Spleen (tissue), 11 donors: Measurements from ENCODE around the gene RSPH10B2. TPM values are rescaled to one million over a fixed set of nuclear protein-coding genes. Genes with fewer than 3 reads are reported as not detected.
"Not testable (repeated sequence)": the region's sequence is repeated elsewhere in the genome, so short reads cannot be mapped to it uniquely, and the experiment has no call there.

Experiments used
- DNase-seq: peaks from one replicate; pipeline ENCODE4 v3.0.0-alpha.2; 2020
- H3K27ac ChIP-seq, 8 donors: fragments of 200-600 bp; sonication (generic) in 7 of 8; 1 replicate in 4 of 8; 2 replicates in 4 of 8; pipeline versions ENCODE4 v1.5.0 to v1.8.0; 2016 to 2021; ENCODE audit warnings: inconsistent platforms in 4 of 8, mild to moderate bottlenecking in 4 of 8, moderate library complexity in 1 of 8
- H3K27me3 ChIP-seq, 7 donors: fragments of 200-600 bp; sonication (generic) in 6 of 7; replicated peaks in 1 of 7; 1 replicate in 4 of 7; 2 replicates in 3 of 7; pipeline versions ENCODE4 v1.5.0 to v1.8.0; 2016 to 2021; ENCODE audit warnings: inconsistent platforms in 3 of 7, mild to moderate bottlenecking in 1 of 7
- H3K36me3 ChIP-seq, 6 donors: fragments of 200-600 bp; sonication (generic) in 5 of 6; 1 replicate in 4 of 6; 2 replicates in 2 of 6; pipeline versions ENCODE4 v1.5.0 to v1.8.0; 2016 to 2021; ENCODE audit warnings: inconsistent platforms in 2 of 6
- H3K4me1 ChIP-seq, 6 donors: fragments of 200-600 bp; sonication (generic) in 5 of 6; 1 replicate in 3 of 6; 2 replicates in 3 of 6; pipeline versions ENCODE4 v1.5.0 to v1.8.0; 2016 to 2021; ENCODE audit warnings: inconsistent platforms in 3 of 6
- H3K4me3 ChIP-seq, 8 donors: fragments of 200-600 bp; sonication (generic) in 7 of 8; 1 replicate in 4 of 8; 2 replicates in 4 of 8; pipeline versions ENCODE4 v1.5.0 to v1.8.0; 2016 to 2021; ENCODE audit warnings: inconsistent platforms in 4 of 8, mild to moderate bottlenecking in 4 of 8, moderate library complexity in 2 of 8
- H3K9me3 ChIP-seq, 8 donors: fragments of 200-600 bp; sonication (generic) in 7 of 8; 1 replicate in 4 of 8; 2 replicates in 4 of 8; pipeline versions ENCODE4 v1.5.0 to v1.8.0; 2016 to 2021; ENCODE audit warnings: inconsistent platforms in 4 of 8
- POLR2A ChIP-seq, 3 donors: fragments of 450-650 bp; IDR thresholded peaks; one replicate each; pipeline ENCODE4 v1.5.1; 2017; ENCODE audit warnings: antibody characterized with exemption in 3 of 3, mild to moderate bottlenecking in 1 of 3
- POLR2AphosphoS5 ChIP-seq, 3 donors: sonication (generic); formaldehyde crosslinking; IDR thresholded peaks; one replicate each; pipeline ENCODE4 v1.5.1; 2017; ENCODE audit warnings: antibody characterized with exemption in 3 of 3
- WGBS, 5 donors: extraction: QIAGEN DNeasy Blood & Tissue Kit in 3 of 5; methylation state at CpG; one replicate each; pipeline versions ENCODE4 v1.1.5 to v1.1.7; 2013 to 2018; 5-methylcytosine and 5-hydroxymethylcytosine counted together
- intact Hi-C: fragments of 100-400 bp; cut with DNase I; formaldehyde crosslinking; loops from one replicate; pipeline ENCODE4 v1.15.0; 2023; ENCODE audit warnings: low total_unique reads
- polyA plus RNA-seq, 3 donors: library from polyadenylated mRNA; stranded (reverse); fragments of 200-250 nt; gene quantifications; one replicate each; pipeline ENCODE4 v1.2.1, GENCODE V29; 2013
- total RNA-seq, 7 donors: library from RNA; depleted of rRNA in 3 of 7; stranded (reverse); fragments of >200 nt in 3 of 7; fragmentation: NEBNext Ultra II Directional in 4 of 7; extraction: Animal tissue kit (Norgen Biotek cat#: 25700) in 4 of 7; gene quantifications; one replicate each; pipeline versions ENCODE4 v1.1.0 to v1.2.1, GENCODE V29; 2016 to 2021
- TF ChIP-seq, protein P1 (sequence below), 11 experiments: fragments of 200-600 bp in 7 of 11; fragments of 450-650 bp in 4 of 11; sonication (generic) in 4 of 11; IDR thresholded peaks in 8 of 11; conservative IDR thresholded peaks in 3 of 11; 1 replicate in 7 of 11; 2 replicates in 4 of 11; pipeline versions ENCODE4 v1.4.0 to v1.8.0; 2016 to 2021; ENCODE audit warnings: antibody characterized with exemption in 11 of 11, inconsistent platforms in 4 of 11, mild to moderate bottlenecking in 1 of 11
- donor health status: healthy with polysubstance abuse.
- donor health status: DM: no; HTN: no; CAD: no; lungs with moderate emphysema.
- donor health status: DM: no; HTN: no; CAD: no.
- donor health status: Bipolar disorder and iron deficiency.
- donor health status: healthy.
- donor health status: DM: no; HTN: no; CAD: no.
- donor health status: DM: yes; HTN: yes; CAD: no.

RSPH10B2 gene
- total and polyA plus RNA-seq, 10 donors = 0.06 to 2.2 (median 0.79) TPM; not detected in 1

DNA sequence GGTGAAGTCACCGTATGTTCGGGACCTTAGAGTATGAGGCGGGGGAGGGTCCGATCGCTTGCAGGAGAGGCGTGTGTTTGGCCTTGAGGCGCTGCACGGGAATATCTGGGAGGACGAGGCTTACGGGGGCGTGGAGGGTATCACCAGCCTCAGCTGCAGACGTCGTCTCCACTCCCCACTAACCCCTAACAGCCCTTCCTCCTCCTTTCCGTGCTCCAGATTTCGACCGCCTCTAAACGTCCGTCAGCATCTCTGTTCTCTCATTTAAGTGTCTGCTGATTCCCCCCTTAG is 23.6 kb upstream of the RSPH10B2 start:
- intact Hi-C loops = no loop called here
- no peaks in the 10 kb centered on the region for H3K27me3 ChIP-seq

DNA sequence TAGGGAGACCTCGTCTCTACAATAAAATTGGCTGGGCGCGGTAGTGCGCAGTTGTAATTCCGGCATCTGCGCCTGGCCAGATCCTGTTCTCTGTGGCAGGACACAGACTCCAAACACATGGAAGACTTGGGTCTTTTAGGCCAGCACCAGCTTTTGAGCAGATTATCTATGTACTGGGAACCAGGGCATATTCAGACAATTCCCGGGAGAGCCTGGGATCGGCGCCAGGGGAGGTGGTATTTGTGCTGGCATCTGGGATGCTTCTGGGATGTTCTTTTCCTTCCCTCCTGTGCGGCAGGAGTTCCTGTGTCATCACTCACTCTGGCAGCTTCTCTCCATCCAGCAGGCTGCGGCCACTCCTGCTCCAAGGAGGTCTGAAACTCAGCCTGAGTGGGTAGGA is 15.5 kb upstream of the RSPH10B2 start:
- DNase-seq, intact Hi-C loops, H3K4me1 ChIP-seq, H3K27ac ChIP-seq, H3K4me3 ChIP-seq, H3K27me3 ChIP-seq, H3K9me3 ChIP-seq: not testable (repeated sequence)
- 94 to 100% (median 97%) methylated on average over 1 to 4 of the region's 11 CpGs; no CpG with 5 or more reads in 1 of the 5 donors for WGBS, 5 donors
- peaks cover 0 to 98% (median 54%) of the 10 kb centered on the region in 6 donors for H3K36me3 ChIP-seq

More for the DNA sequence above, 23.6 kb upstream of the RSPH10B2 start:
- H3K4me3 ChIP-seq = peak overlapping the region; percentile 76 to 98 (median 89)
- DNase-seq = no peak
- H3K36me3 ChIP-seq = peaks cover 0 to 35% (median 28%) of the 10 kb centered on the region in 6 donors
- peaks cover 0 to 34% (median 16%) of the 10 kb centered on the region in 6 donors for H3K4me1 ChIP-seq
- no peak for TF ChIP-seq POLR2AphosphoS5 (IDR thresholded peaks at IDR 0.05)
- TF ChIP-seq, protein P1, sequence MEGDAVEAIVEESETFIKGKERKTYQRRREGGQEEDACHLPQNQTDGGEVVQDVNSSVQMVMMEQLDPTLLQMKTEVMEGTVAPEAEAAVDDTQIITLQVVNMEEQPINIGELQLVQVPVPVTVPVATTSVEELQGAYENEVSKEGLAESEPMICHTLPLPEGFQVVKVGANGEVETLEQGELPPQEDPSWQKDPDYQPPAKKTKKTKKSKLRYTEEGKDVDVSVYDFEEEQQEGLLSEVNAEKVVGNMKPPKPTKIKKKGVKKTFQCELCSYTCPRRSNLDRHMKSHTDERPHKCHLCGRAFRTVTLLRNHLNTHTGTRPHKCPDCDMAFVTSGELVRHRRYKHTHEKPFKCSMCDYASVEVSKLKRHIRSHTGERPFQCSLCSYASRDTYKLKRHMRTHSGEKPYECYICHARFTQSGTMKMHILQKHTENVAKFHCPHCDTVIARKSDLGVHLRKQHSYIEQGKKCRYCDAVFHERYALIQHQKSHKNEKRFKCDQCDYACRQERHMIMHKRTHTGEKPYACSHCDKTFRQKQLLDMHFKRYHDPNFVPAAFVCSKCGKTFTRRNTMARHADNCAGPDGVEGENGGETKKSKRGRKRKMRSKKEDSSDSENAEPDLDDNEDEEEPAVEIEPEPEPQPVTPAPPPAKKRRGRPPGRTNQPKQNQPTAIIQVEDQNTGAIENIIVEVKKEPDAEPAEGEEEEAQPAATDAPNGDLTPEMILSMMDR (IDR thresholded peaks at IDR 0.05 in 8 of 11, conservative IDR thresholded peaks at IDR 0.05 in 3 of 11) = no peak
- no peak for TF ChIP-seq POLR2A (IDR thresholded peaks at IDR 0.05)
- peak overlapping the region; percentile 85 to 94 (median 90) for H3K27ac ChIP-seq
- WGBS, 5 donors = 0 to 3% (median 2%) methylated on average over 14 to 18 of the region's 18 CpGs
- H3K9me3 ChIP-seq = no peaks in the 10 kb centered on the region

DNA sequence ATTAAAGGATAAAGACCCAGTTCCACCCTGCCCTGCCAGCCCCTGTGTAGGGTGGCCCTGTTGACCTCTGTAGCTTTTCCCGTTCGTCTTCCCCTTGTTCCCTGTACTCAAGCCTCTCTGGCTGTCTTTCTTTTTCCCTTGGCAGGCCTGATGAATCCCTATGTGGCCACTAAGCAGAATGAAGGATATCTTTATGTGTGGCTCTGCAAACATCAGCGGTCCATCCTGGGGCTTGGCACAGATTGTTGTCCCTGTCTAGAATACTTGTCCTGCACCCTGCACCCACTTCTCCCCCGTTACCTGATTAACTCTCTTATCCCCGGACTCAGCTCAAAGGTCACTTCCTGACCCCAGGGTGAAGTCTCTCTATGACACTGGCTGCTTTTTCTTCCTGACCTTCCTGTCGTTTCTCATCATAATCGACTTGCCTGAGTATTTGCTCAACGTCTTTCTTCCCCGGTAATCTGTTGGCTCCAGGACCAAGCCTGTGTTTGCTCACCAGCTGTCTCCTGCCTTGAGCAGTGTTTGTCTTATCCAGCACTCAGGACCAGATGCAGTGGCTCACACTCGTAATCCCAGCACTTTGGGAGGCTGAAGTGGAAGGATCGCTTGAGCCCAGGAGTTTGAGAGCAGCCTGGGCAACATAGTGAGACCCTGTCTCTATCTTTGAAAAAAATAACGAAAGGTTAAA is 9.3 kb upstream of the RSPH10B2 start:
- H3K27me3 ChIP-seq, intact Hi-C loops, H3K4me1 ChIP-seq, DNase-seq, H3K9me3 ChIP-seq, H3K4me3 ChIP-seq, H3K27ac ChIP-seq: not testable (repeated sequence)
- peaks cover 0 to 77% (median 27%) of the 10 kb centered on the region in 6 donors for H3K36me3 ChIP-seq
- WGBS, 5 donors = 86 to 100% (median 99%) methylated on average over 1 to 2 of the region's 12 CpGs

DNA sequence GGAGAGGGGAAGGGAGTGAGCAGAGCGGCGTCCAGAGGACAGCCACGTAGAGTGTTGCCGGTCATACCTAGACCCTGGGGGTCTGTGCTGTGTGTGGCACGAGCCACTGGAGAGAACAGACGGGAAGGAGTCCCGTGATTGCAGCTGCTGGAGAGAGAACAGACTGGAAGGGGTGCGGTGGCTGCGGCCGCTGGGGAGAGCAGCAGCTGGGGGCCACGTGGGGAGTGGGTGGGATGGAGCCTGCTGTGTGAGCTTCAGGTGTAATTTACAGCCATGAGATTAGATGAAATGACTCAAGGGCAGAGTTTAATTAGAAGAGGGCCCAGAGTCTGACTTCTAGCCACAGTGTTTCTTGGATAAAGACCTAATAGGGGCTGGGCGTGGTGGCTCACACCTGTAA is 4.6 kb upstream of the RSPH10B2 start:
- H3K4me1 ChIP-seq, DNase-seq, H3K9me3 ChIP-seq, H3K27me3 ChIP-seq, H3K4me3 ChIP-seq, H3K27ac ChIP-seq, intact Hi-C loops: not testable (repeated sequence)
- peaks cover 0 to 40% (median 19%) of the 10 kb centered on the region in 6 donors for H3K36me3 ChIP-seq
- WGBS, 5 donors = 92 to 98% (median 96%) methylated on average over 5 to 8 of the region's 12 CpGs

DNA sequence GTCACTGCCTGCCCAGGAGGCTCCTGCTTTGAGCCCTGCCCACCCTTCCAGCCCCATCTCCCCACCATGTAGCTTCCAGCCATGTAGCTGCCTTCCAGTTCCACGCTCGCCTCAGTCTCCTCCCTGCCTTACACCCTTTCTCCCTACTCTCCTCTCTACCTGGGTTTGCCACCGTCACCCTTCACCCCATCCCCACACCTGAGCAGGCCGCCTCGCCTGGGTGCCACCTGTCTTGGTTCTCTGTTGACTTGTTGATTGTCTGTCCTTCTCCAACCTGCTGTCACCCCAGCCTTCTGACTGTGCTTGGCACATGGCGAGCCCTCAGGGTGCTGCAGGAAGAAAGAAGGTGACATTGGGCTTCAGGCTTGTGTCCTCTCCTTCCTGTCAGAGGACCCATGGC is 3.7 kb upstream of the RSPH10B2 start:
- H3K9me3 ChIP-seq, H3K4me3 ChIP-seq, H3K4me1 ChIP-seq, H3K27me3 ChIP-seq, H3K27ac ChIP-seq, intact Hi-C loops, DNase-seq: not testable (repeated sequence)
- 94 to 97% (median 95%) methylated on average over 3 to 6 of the region's 6 CpGs for WGBS, 5 donors
- peaks cover 0 to 35% (median 19%) of the 10 kb centered on the region in 6 donors for H3K36me3 ChIP-seq

DNA sequence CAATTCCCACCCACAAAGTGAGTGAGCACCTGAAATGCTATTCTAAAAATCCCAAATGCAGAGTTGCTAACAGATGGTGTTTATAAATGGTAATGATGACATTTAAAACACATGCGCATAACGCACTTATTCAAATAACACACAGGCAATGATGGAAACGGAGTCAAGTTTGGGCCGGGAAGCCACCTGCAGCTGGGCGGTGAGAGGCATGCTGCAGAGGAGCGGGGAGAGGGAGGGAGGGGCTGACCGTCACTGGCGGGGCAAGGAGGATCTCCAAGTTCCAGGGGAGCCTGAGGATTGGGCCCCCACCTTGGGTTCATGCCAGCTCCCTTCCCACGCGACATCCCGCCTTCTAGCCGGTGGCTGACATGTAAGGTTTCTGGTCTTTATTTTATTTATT is 7.3 kb downstream of the RSPH10B2 start:
- H3K36me3 ChIP-seq, H3K27ac ChIP-seq, intact Hi-C loops, H3K27me3 ChIP-seq, DNase-seq, H3K9me3 ChIP-seq, H3K4me3 ChIP-seq, H3K4me1 ChIP-seq: not testable (repeated sequence)
- 51 to 91% (median 83%) methylated on average over 5 to 8 of the region's 12 CpGs; no CpG with 5 or more reads in 2 of the 5 donors for WGBS, 5 donors

DNA sequence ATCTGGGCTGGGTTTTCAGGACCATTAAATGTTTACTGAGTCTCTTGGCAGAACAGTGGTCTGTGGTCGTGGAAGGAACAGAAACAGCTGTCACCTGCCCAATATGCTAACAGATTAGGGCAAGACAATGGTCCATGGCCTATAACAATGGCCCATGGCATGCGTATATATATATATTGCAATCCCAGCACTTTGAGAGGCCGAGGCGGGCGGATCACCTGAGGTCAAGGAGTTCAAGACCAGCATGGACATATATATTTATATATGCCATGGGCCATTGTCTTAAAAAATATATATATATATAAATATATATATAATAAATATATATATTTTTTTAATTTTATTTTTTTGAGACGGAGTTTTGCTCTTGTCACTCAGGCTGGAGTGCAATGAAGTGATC is 27.7 kb downstream of the RSPH10B2 start:
- H3K4me1 ChIP-seq, intact Hi-C loops, H3K4me3 ChIP-seq, H3K27me3 ChIP-seq, DNase-seq, H3K27ac ChIP-seq, H3K9me3 ChIP-seq, H3K36me3 ChIP-seq: not testable (repeated sequence)
- 82 to 92% (median 86%) methylated on average over 6 of the region's 6 CpGs for WGBS, 5 donors

DNA sequence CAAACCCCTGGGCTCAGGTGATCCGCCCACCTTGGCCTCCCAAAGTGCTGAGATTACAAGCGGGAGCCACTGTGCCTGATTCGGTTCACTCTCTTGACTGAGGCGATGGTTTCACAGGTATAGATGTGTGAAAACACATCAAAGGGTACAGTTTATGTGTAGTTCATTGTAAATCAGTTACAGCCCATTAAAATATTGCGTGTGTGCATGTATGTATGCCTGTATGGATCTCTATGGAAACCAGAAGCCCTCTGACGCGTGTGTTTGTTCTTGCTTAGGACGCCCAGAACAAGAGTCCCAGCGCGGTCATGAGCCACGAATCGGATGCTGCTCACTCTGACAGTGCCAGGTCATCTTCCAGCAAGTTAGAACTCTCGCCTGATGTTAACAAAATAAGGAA is 35.5 kb downstream of the RSPH10B2 start:
- H3K27me3 ChIP-seq, H3K4me3 ChIP-seq, H3K36me3 ChIP-seq, H3K4me1 ChIP-seq, H3K27ac ChIP-seq, DNase-seq, H3K9me3 ChIP-seq, intact Hi-C loops: not testable (repeated sequence)
- no CpG with 5 or more reads among the region's 13 CpGs for WGBS, 5 donors
